ENCODE measurements around the gene SEMA5A.

The SEMA5A gene

DNA sequence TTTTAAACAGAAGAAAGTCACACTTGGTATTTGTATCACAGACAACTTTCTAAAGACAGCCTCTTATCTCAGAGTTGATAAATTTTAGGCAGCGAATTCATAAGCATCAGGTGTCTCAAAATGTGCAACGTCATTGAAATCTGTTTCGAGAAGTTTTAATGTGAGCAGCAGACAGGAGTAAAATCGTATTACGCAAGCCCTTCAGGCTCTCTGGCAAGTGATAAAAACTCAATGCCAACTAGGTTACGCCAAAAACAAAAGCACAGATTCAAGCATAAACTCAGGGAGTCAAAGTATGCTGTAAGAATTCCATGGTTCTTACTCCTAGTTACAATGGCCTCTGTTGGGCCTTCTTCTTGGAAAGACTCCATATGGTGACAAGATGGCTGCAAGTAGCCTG, 244.7 kb downstream of the SEMA5A start:
- TF ChIP-seq POLR2AphosphoS5 (IDR thresholded peaks at IDR 0.05; ENCODE audit: low read depth, low read length) (no peak), FOXP2 (optimal IDR thresholded peaks at IDR 0.05; ENCODE audit: borderline replicate concordance, extremely low read depth, extremely low read length, insufficient read depth) (no peak), SIN3A (IDR thresholded peaks at IDR 0.05; ENCODE audit: borderline replicate concordance, insufficient read depth, low read length) (no peak), TAF1 (IDR thresholded peaks at IDR 0.05; ENCODE audit: borderline replicate concordance, insufficient read depth, low read length) (no peak)
- TF ChIP-seq, protein P1, sequence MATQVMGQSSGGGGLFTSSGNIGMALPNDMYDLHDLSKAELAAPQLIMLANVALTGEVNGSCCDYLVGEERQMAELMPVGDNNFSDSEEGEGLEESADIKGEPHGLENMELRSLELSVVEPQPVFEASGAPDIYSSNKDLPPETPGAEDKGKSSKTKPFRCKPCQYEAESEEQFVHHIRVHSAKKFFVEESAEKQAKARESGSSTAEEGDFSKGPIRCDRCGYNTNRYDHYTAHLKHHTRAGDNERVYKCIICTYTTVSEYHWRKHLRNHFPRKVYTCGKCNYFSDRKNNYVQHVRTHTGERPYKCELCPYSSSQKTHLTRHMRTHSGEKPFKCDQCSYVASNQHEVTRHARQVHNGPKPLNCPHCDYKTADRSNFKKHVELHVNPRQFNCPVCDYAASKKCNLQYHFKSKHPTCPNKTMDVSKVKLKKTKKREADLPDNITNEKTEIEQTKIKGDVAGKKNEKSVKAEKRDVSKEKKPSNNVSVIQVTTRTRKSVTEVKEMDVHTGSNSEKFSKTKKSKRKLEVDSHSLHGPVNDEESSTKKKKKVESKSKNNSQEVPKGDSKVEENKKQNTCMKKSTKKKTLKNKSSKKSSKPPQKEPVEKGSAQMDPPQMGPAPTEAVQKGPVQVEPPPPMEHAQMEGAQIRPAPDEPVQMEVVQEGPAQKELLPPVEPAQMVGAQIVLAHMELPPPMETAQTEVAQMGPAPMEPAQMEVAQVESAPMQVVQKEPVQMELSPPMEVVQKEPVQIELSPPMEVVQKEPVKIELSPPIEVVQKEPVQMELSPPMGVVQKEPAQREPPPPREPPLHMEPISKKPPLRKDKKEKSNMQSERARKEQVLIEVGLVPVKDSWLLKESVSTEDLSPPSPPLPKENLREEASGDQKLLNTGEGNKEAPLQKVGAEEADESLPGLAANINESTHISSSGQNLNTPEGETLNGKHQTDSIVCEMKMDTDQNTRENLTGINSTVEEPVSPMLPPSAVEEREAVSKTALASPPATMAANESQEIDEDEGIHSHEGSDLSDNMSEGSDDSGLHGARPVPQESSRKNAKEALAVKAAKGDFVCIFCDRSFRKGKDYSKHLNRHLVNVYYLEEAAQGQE (IDR thresholded peaks at IDR 0.05; ENCODE audit: insufficient read depth in 1 of 2, low read depth in 2 of 2, low read length in 2 of 2): no peak

DNA sequence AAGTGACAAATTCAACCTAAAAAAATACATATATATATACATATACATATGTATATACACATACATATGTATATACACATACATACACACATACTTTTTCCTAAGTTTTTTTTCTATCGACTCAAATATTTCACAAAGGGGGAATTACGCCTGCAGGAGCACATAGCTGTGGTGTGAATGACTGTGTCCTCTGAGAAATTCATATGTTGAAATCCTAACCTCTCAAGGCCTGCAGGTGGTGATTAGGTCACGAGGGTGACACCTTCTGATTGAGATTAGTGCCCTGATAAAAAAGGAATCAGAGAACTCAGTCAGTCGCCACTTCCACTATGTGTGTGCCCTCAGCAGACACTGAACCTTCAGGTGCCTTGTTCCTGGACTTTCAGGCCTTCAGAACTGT, 248.7 kb downstream of the SEMA5A start:
- TF ChIP-seq, protein P1 (IDR thresholded peaks at IDR 0.05; ENCODE audit: insufficient read depth in 1 of 2, low read depth in 2 of 2, low read length in 2 of 2): no peak
- no peak for TF ChIP-seq TAF1 (IDR thresholded peaks at IDR 0.05; ENCODE audit: borderline replicate concordance, insufficient read depth, low read length)
- no peak for TF ChIP-seq SIN3A (IDR thresholded peaks at IDR 0.05; ENCODE audit: borderline replicate concordance, insufficient read depth, low read length)
- TF ChIP-seq FOXP2 (optimal IDR thresholded peaks at IDR 0.05; ENCODE audit: borderline replicate concordance, extremely low read depth, extremely low read length, insufficient read depth): no peak
- no peak for TF ChIP-seq POLR2AphosphoS5 (IDR thresholded peaks at IDR 0.05; ENCODE audit: low read depth, low read length)

DNA sequence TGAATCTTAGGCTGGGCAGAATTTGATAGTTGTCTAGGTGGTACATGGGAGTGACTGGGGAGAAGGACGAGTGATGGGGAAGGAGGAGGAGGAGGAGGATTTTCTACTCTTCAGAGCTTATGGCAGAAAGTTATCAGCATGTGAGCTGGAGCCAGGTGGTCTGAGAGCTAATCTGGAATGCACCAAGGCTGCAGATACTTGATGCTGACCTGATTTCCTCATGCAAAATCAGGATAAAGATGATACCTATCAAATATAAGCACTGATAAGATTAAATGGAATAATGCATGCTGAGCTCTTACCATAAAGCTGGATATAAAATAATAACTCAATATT, 250.4 kb downstream of the SEMA5A start:
- no peak for TF ChIP-seq POLR2AphosphoS5 (IDR thresholded peaks at IDR 0.05; ENCODE audit: low read depth, low read length)
- no peak for TF ChIP-seq FOXP2 (optimal IDR thresholded peaks at IDR 0.05; ENCODE audit: borderline replicate concordance, extremely low read depth, extremely low read length, insufficient read depth)
- no peak for TF ChIP-seq SIN3A (IDR thresholded peaks at IDR 0.05; ENCODE audit: borderline replicate concordance, insufficient read depth, low read length)

DNA sequence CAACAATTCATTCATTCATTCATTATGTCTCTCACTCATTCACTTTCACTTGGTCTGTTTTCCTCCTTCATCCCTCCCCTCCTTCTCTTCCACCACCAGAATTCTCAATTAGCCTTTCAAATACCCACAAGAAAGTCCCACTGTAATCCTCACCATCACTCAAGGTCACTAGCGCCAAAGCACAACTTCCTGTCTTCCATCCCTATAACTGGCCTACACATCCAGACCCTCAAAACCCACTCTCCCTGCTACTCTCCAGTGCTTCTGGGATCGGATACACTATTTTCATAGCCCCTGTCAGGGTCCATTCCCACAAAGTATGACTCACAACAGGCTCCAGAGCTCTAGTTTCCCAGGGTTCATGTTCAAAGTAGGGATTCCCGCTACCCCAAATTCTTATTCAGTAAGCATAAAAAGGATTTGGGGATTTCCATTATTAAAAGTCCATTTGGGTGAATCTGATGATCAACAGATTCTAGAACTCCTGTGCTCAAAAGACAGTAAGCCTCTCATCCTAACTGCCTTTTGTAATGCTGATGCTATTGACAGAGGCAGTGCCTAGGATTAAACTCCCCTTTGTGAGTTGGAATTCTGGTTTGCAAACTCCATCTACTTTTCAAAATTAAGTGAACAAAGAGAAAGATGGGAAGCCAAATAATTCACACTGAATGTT, 250.9 kb downstream of the SEMA5A start:
- TF ChIP-seq FOXP2 (optimal IDR thresholded peaks at IDR 0.05; ENCODE audit: borderline replicate concordance, extremely low read depth, extremely low read length, insufficient read depth): no peak

DNA sequence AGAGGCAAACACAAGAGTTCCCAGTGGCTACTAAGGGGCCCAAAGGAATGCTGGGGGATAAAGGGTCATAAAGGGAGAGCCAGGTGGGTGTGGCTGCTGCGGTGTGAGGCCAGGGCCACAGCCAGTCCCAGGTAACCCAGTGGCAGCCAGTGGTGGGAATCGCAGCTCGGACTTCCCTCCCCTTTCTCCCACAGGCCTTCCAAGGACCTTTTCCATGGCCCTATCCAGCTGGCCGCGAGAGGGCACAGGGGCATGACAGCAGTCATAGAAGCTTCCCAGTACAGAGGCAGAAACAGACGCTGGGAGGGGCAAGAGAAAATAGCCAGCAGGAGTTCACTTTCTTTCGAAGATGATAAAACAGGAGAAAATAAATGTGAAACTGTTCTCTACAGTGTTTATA, 257.6 kb downstream of the SEMA5A start:
- TF ChIP-seq SIN3A (IDR thresholded peaks at IDR 0.05; ENCODE audit: borderline replicate concordance, insufficient read depth, low read length) (no peak), FOXP2 (optimal IDR thresholded peaks at IDR 0.05; ENCODE audit: borderline replicate concordance, extremely low read depth, extremely low read length, insufficient read depth) (no peak), TAF1 (IDR thresholded peaks at IDR 0.05; ENCODE audit: borderline replicate concordance, insufficient read depth, low read length) (no peak), POLR2AphosphoS5 (IDR thresholded peaks at IDR 0.05; ENCODE audit: low read depth, low read length) (no peak)
- TF ChIP-seq, protein P1 (IDR thresholded peaks at IDR 0.05; ENCODE audit: insufficient read depth in 1 of 2, low read depth in 2 of 2, low read length in 2 of 2): no peak

DNA sequence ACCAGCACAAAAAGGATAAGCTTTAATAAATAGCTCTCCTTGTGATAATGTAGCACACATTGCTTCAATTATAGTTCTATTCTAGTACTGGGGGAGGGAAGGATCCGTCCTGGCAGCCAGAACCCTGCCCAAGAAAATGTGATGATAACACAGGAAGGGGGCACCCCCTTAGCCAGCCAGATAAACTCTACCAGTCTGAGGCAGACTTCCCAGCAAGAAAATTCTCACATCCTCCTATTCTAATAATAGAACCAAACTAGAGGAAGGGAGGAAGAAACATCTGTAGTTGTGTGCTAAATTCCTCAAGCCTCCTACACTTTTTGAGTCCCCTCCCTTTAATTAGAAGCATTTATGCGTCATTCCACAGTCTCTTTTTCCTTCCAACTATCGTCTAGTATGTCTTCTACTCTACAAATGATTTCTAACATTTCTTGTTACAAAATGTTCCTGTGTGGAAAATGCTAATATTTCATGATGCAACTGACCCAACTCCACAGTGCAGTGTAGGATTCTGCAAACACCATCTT, 261.0 kb downstream of the SEMA5A start:
- TF ChIP-seq SIN3A (IDR thresholded peaks at IDR 0.05; ENCODE audit: borderline replicate concordance, insufficient read depth, low read length): no peak
- TF ChIP-seq, protein P1 (IDR thresholded peaks at IDR 0.05; ENCODE audit: insufficient read depth in 1 of 2, low read depth in 2 of 2, low read length in 2 of 2): no peak
- no peak for TF ChIP-seq FOXP2 (optimal IDR thresholded peaks at IDR 0.05; ENCODE audit: borderline replicate concordance, extremely low read depth, extremely low read length, insufficient read depth)
- no peak for TF ChIP-seq TAF1 (IDR thresholded peaks at IDR 0.05; ENCODE audit: borderline replicate concordance, insufficient read depth, low read length)
- TF ChIP-seq POLR2AphosphoS5 (IDR thresholded peaks at IDR 0.05; ENCODE audit: low read depth, low read length): no peak
